ENCODE data around the gene APOBEC3G. TPM values are rescaled to one million over a fixed set of nuclear protein-coding genes. Genes with fewer than 3 reads are reported as not detected.

The APOBEC3G gene
- total RNA-seq, 6 experiments from 2014 or later, result 1.9 to 7.0 (median 5.9) TPM

- TF ChIP-seq CTCF (IDR thresholded peaks at IDR 0.05), result no peak
- Mint-ChIP-seq H3K4me3 (no peak overlapping the region), H3K27ac (no peak overlapping the region), H3K4me1 (ENCODE audit: low read depth) (peaks cover 5% of the 10 kb centered on the region; the same call in 1 of the 2 replicates), H3K9me3 (no peaks in the 10 kb centered on the region), H3K27me3 (ENCODE audit: insufficient read depth) (peaks cover 2% of the 10 kb centered on the region; the same call in 1 of the 2 replicates), H3K36me3 (ENCODE audit: low read depth) (no peaks in the 10 kb centered on the region)
- DNase-seq, result no peak
These were observed 3.9 kb downstream of the APOBEC3G start for GRCh38 chr22:39081016-39081415.

GRCh38 chr22:39081598-39081997 lies 4.5 kb downstream of the APOBEC3G start:
- no peaks in the 10 kb centered on the region for H3K9me3 Mint-ChIP-seq
- H3K27me3 Mint-ChIP-seq (ENCODE audit: insufficient read depth), result peaks cover 2% of the 10 kb centered on the region; the same call in 1 of the 2 replicates
- no peak for DNase-seq
- no peaks in the 10 kb centered on the region for H3K36me3 Mint-ChIP-seq (ENCODE audit: low read depth)
- peaks cover 5% of the 10 kb centered on the region; the same call in 1 of the 2 replicates for H3K4me1 Mint-ChIP-seq (ENCODE audit: low read depth)
- no peak overlapping the region for H3K4me3 Mint-ChIP-seq
- TF ChIP-seq CTCF (IDR thresholded peaks at IDR 0.05), result no peak
- no peak overlapping the region for H3K27ac Mint-ChIP-seq

- H3K4me3 Mint-ChIP-seq, result no peak overlapping the region
- H3K4me1 Mint-ChIP-seq (ENCODE audit: low read depth), result no peaks in the 10 kb centered on the region
- DNase-seq, result no peak
- H3K36me3 Mint-ChIP-seq (ENCODE audit: low read depth), result no peaks in the 10 kb centered on the region
- TF ChIP-seq CTCF (IDR thresholded peaks at IDR 0.05), result no peak
- peaks cover 8% of the 10 kb centered on the region; the same call in 1 of the 2 replicates for H3K27me3 Mint-ChIP-seq (ENCODE audit: insufficient read depth)
- no peaks in the 10 kb centered on the region for H3K9me3 Mint-ChIP-seq
- no peak overlapping the region for H3K27ac Mint-ChIP-seq
These were observed 6.4 kb downstream of the APOBEC3G start for GRCh38 chr22:39083212-39084165.

- no peak overlapping the region for H3K27ac Mint-ChIP-seq
- H3K27me3 Mint-ChIP-seq (ENCODE audit: insufficient read depth), result peaks cover 16% of the 10 kb centered on the region; the same call in 1 of the 2 replicates
- no peaks in the 10 kb centered on the region for H3K9me3 Mint-ChIP-seq
- TF ChIP-seq CTCF (IDR thresholded peaks at IDR 0.05), result no peak
- H3K36me3 Mint-ChIP-seq (ENCODE audit: low read depth), result no peaks in the 10 kb centered on the region
- DNase-seq, result no peak
- H3K4me3 Mint-ChIP-seq, result no peak overlapping the region
- H3K4me1 Mint-ChIP-seq (ENCODE audit: low read depth), result no peaks in the 10 kb centered on the region; the same call in 1 of the 2 replicates
These were observed 7.6 kb downstream of the APOBEC3G start for GRCh38 chr22:39084666-39085065.

GRCh38 chr22:39087098-39087497 lies 10.0 kb downstream of the APOBEC3G start:
- no peak overlapping the region for H3K4me3 Mint-ChIP-seq
- peaks cover 4% of the 10 kb centered on the region; the same call in 1 of the 2 replicates for H3K4me1 Mint-ChIP-seq (ENCODE audit: low read depth)
- no peak for DNase-seq
- no peaks in the 10 kb centered on the region for H3K36me3 Mint-ChIP-seq (ENCODE audit: low read depth)
- H3K27ac Mint-ChIP-seq, result no peak overlapping the region
- H3K9me3 Mint-ChIP-seq, result no peaks in the 10 kb centered on the region
- no peak for TF ChIP-seq CTCF (IDR thresholded peaks at IDR 0.05)
- peaks cover 29% of the 10 kb centered on the region for H3K27me3 Mint-ChIP-seq (ENCODE audit: insufficient read depth)

Data from HFFc6 (cell line).